Keratinocyte (primary cell): ENCODE data around the gene MRPL34. TPM values are rescaled to one million over a fixed set of nuclear protein-coding genes. Genes with fewer than 3 reads are reported as not detected.

ENCODE experiments used
- DNase-seq: peaks from one replicate; pipeline ENCODE4 v3.0.0-alpha.2; 2011; ENCODE audit warnings: low read depth, missing footprints, low spot score
- FAIRE-seq: peaks from 2 replicates; lab custom pipeline; 2011; peaks lifted over from hg19 to GRCh38; lab: Jason Lieb, UNC
- H2AFZ ChIP-seq: 2 replicates; pipeline ENCODE4 v1.6.0; 2012; ENCODE audit warnings: low read length, control low read depth, inconsistent platforms; ENCODE audit not compliant: control insufficient read depth
- H3K27ac ChIP-seq: 2 replicates; pipeline ENCODE4 v1.5.1; 2011; ENCODE audit warnings: low read length; ENCODE audit not compliant: control insufficient read depth, insufficient read depth
- H3K27me3 ChIP-seq: 3 replicates; pipeline ENCODE4 v1.6.0; 2011; ENCODE audit warnings: low read length; ENCODE audit not compliant: control insufficient read depth, insufficient read depth; ENCODE audit errors: extremely low read depth
- H3K36me3 ChIP-seq, 2 experiments: 2 replicates in 1 of 2; 3 replicates in 1 of 2; pipeline ENCODE4 v1.5.1; 2011; ENCODE audit warnings: low read length in 2 of 2, mild to moderate bottlenecking in 1 of 2; ENCODE audit not compliant: control insufficient read depth in 2 of 2, insufficient read depth in 2 of 2; ENCODE audit errors: extremely low read depth in 1 of 2
- H3K4me1 ChIP-seq: 3 replicates; pipeline ENCODE4 v1.5.1; 2011; ENCODE audit warnings: low read length; ENCODE audit not compliant: control insufficient read depth, insufficient read depth; ENCODE audit errors: extremely low read depth
- H3K4me2 ChIP-seq: 3 replicates; pipeline ENCODE4 v1.6.0; 2011; ENCODE audit warnings: low read depth, low read length; ENCODE audit not compliant: control insufficient read depth, insufficient read depth; ENCODE audit errors: extremely low read depth
- H3K4me3 ChIP-seq, 3 experiments: fragments of 200-600 bp in 1 of 3; sonication (generic) in 1 of 3; 2 replicates in 2 of 3; 3 replicates in 1 of 3; pipeline ENCODE4 v1.5.1; 2011 to 2016; ENCODE audit warnings: low read length in 3 of 3, mild to moderate bottlenecking in 3 of 3, control low read depth in 2 of 3, inconsistent platforms in 1 of 3, low read depth in 1 of 3, mixed read lengths in 1 of 3, mixed run types in 1 of 3, moderate library complexity in 1 of 3; ENCODE audit not compliant: control insufficient read depth in 2 of 3, insufficient read depth in 2 of 3; ENCODE audit errors: extremely low read depth in 1 of 3
- H3K79me2 ChIP-seq: 2 replicates; pipeline ENCODE4 v1.6.0; 2012; ENCODE audit warnings: low read length; ENCODE audit not compliant: control insufficient read depth, insufficient read depth
- H3K9ac ChIP-seq: 3 replicates; pipeline ENCODE4 v1.6.0; 2011; ENCODE audit warnings: low read length; ENCODE audit not compliant: control insufficient read depth, insufficient read depth; ENCODE audit errors: extremely low read depth
- H3K9me1 ChIP-seq: 3 replicates; pipeline ENCODE4 v1.6.0; 2011; ENCODE audit warnings: low read length; ENCODE audit not compliant: control insufficient read depth, insufficient read depth; ENCODE audit errors: extremely low read depth
- H3K9me3 ChIP-seq: 2 replicates; pipeline ENCODE4 v1.5.1; 2012; ENCODE audit warnings: low read depth, low read length; ENCODE audit not compliant: control insufficient read depth
- H4K20me1 ChIP-seq: 3 replicates; pipeline ENCODE4 v1.6.0; 2011; ENCODE audit warnings: low read length; ENCODE audit not compliant: control insufficient read depth, insufficient read depth; ENCODE audit errors: extremely low read depth
- CTCF ChIP-seq, 3 experiments: IDR thresholded peaks in 1 of 3; conservative IDR thresholded peaks in 1 of 3; optimal IDR thresholded peaks in 1 of 3; 2 replicates in 2 of 3; 3 replicates in 1 of 3; pipeline versions ENCODE3 to v1.5.1; 2011; ENCODE audit warnings: low read length in 3 of 3, mild to moderate bottlenecking in 3 of 3, moderate library complexity in 2 of 3, control low read depth in 1 of 3, inconsistent platforms in 1 of 3; ENCODE audit not compliant: insufficient read depth in 2 of 3; ENCODE audit errors: extremely low read depth in 1 of 3
- EZH2 ChIP-seq: IDR thresholded peaks from one replicate; pipeline ENCODE4 v1.6.1; 2012; ENCODE audit warnings: inconsistent platforms, mild to moderate bottlenecking, low read length, moderate library complexity
- dilution Hi-C: fragments of 300-500 bp; cut with MboI; formaldehyde crosslinking; loops from one replicate; pipeline ENCODE4 v1.7.0; 2020; ENCODE audit warnings: low sequenced_read_pairs; ENCODE audit not compliant: extremely low pct_ligation_motif_present
- polyA plus RNA-seq, 5 experiments: library from polyadenylated mRNA; depleted of rRNA in 3 of 5; stranded (reverse) in 3 of 5; stranded (forward) in 1 of 5; unstranded in 1 of 5; fragments of >200 nt; gene quantifications; 1 replicate in 1 of 5; 2 replicates in 3 of 5; 3 replicates in 1 of 5; pipeline versions ENCODE4 v1.2.1 to v1.2.3, GENCODE V29; 2011 to 2012; ENCODE audit warnings: missing spikeins in 2 of 5, low read depth in 1 of 5, low replicate concordance in 1 of 5

MRPL34 gene
- polyA plus RNA-seq, 1 donor (not counting 4 experiments of a cell fraction or from before 2014, with no cell fraction given), result 63.7 TPM

DNA sequence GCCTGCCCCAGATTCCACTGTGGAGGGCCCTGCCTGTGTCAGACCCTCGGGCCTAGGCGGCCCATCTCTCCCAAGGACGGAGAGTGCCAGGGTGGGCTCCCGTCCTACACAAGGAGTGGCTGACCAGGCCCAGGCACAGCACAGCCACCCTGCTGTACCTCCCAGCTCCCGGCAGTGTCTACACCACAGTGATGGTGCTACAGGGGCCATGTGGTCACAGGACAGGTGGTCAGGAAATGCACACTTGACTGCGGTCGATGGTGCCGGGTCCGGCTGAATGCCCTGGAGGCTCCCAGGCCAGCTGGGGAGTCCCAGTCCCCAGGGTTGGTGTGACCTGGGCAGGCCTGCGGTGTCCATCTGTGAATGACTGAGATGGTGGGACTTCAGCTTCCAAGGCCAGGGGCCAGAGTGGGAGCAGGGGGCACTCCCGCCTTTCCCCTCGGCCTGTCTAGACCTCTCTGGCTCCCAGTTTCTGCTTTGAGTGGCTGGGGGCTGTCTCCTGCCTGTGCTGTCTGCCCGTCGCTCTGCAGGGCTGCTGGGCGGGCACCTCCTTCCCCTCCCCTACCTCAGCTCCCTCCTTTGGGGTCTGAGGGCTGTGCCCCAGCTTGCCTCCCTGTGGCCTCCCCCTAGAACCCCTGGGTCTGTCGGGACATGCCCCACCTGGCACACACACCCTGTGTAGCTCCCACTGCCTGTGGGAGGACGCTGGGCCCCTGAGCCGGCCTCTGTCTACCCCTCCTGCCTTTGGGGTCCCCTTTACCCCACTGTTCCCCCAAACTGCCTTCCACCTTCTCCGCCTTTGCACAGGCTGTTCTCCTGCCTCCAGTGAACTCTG lies 16.2 kb downstream of the MRPL34 start:
- Histone ChIP-seq H3K4me2 (no peak overlapping the region), H3K9me3 (no peaks in the 10 kb centered on the region), H3K9ac (no peak overlapping the region), H3K79me2 (no peaks in the 10 kb centered on the region), H3K9me1 (no peaks in the 10 kb centered on the region), H4K20me1 (no peaks in the 10 kb centered on the region), H2AFZ (no peak overlapping the region), H3K4me3 (no peak overlapping the region), H3K4me1 (peaks cover 5% of the 10 kb centered on the region), H3K36me3 (peaks cover 19 to 20% of the 10 kb centered on the region in 2 experiments), H3K27ac (no peak overlapping the region), H3K27me3 (no peaks in the 10 kb centered on the region)
- dilution Hi-C loops, result no loop called here
- no peak for DNase-seq
- TF ChIP-seq CTCF (optimal IDR thresholded peaks at IDR 0.05 in 1 of 3, IDR thresholded peaks at IDR 0.05 in 1 of 3, conservative IDR thresholded peaks at IDR 0.05 in 1 of 3; ENCODE audit: extremely low read depth in 1 of 3, insufficient read depth in 2 of 3, low read length in 3 of 3) (no peak), EZH2 (no peak)
- no peak for FAIRE-seq

- dilution Hi-C loops, result no loop called here
Observed at GRCh38 chr19:17322854-17323253, 17.2 kb downstream of the MRPL34 start.

More at GRCh38 chr19:17322854-17323253, 17.2 kb downstream of the MRPL34 start:
- Histone ChIP-seq H3K9me3 (no peaks in the 10 kb centered on the region), H3K4me1 (peaks cover 5% of the 10 kb centered on the region), H4K20me1 (no peaks in the 10 kb centered on the region), H3K27ac (no peak overlapping the region), H3K36me3 (peaks cover 19% of the 10 kb centered on the region in 2 experiments), H3K79me2 (no peaks in the 10 kb centered on the region), H3K27me3 (no peaks in the 10 kb centered on the region), H3K4me3 (no peak overlapping the region), H3K4me2 (no peak overlapping the region), H3K9ac (no peak overlapping the region), H2AFZ (no peak overlapping the region), H3K9me1 (no peaks in the 10 kb centered on the region)
- TF ChIP-seq EZH2, result no peak
- TF ChIP-seq CTCF (optimal IDR thresholded peaks at IDR 0.05 in 1 of 3, IDR thresholded peaks at IDR 0.05 in 1 of 3, conservative IDR thresholded peaks at IDR 0.05 in 1 of 3; ENCODE audit: extremely low read depth in 1 of 3, insufficient read depth in 2 of 3, low read length in 3 of 3), result no peak
- FAIRE-seq (peak; percentile 17), DNase-seq (no peak)
